Measurements from ENCODE around the gene KXD1.
A peak's percentile ranks its signal among the peaks of the same experiment; 100 is the strongest.
"Not testable (repeated sequence)": the region's sequence is repeated elsewhere in the genome, so short reads cannot be mapped to it uniquely, and the experiment has no call there.

Gene KXD1

DNA sequence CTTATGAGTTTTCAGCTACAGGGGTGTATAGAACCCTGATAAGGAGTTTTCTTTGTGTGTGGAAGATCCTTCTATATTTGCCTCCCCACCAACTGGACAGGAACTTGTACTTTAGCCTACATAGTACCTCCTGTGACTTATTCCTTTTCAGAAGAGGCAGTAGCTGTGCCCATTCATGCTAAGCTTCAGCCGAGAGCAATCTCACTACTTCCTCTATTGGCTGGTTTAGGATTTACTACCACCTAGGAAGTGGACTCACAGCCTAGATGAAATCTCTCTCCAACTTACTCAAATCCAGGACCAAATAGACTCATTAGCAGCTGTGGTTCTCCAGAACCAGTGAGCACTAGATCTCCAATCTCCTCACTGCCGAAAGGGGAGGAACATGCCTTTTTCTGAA lies 28.6 kb downstream of the KXD1 start:
- DNase-seq = peak; percentile 79 to 82

GRCh38 chr19:18587561-18587960 lies 29.9 kb downstream of the KXD1 start:
- DNase-seq = no peak

- DNase-seq = peak in 1 of 2 donors; percentile 12
Measured at GRCh38 chr19:18587962-18588610, 30.4 kb downstream of the KXD1 start.

DNA sequence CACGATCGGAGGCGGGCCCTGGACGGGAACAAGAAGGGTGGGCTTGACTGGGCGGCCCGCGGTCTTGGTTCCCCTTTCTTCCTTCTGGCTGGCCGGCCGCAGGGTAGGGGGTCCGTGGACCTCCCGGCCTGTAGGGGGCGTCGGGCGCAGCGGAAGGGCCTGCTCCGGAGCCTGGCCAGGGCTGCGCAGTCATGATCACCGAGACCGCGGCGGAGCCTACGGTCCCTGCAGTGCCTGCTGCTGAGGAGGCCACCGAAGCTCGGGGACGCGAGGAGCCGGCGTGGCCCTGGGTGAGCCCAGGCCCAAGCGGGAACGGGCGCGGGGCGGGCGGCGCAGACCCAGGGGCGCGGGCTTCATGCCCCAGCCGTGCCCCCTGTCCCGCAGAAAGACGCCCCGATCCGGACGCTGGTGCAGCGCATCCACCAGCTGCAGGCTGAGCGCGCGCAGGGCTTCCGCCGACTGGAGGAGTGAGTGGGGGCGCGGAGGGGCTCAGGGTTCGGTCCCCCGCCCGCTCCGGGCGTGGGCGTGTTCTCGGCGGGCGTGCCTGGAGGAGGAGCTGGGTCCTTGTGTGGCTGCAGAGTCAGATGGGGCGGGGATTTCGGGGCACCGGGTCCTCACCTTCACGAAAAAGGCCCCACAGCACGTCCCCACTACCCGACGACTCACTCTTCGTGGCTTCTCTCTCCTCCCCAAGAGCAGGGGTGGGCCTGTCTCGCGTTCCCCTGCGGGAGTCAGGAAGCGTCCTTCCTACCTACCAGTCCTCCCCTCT lies 31.1 kb downstream of the KXD1 start, which contains the start of gene REX1BD:
TSS of gene REX1BD (plus strand) at position 188 of the 769 bp plus-strand sequence. CDS start at position 192, 4 bp downstream.
- peak; percentile 90 to 94 for DNase-seq

DNA sequence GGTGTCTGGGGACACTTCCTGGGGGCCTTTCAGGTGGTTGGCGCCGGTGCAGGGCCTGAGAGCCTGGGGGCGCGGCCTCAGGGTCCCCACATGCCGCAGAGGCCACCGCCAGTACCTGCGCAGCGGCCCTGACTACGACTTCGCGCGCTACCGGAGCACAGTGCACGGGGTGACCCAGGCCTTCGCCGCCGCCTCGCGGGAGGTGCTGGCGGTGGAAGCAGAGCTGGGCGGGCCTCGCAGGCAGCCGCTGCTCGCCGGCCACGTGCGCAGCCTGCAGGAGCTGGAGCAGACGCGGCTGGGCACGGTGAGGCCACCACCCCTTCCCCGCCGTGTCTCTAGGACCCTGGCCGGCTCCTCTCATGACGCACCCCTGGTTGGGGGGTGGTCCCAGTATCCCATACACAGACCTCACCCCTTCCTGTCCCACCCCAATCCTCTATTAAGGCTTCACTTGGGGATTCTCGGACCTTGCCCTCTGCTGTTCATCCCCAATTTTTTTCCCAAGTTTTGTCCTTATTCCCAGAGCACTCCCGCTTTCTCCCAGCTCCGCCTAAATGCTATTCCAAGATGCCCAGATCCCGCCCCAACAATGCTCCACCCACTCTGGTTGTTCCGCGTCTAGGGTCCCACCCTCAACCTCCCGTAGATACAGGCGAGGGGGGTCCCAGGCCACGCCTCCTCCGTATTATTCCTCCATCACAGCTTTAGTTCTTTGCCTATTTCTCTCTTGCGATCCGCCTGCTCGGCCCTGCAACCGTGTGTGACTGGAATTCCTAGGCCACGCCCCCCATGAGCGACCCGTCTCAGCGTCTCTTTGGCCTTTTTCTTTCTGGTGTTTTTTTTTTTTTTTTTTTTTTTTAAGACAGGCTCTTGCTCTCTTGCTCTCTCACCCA lies 32.0 kb downstream of the KXD1 start:
- DNase-seq = peak; percentile 43 to 74

- DNase-seq = peak; percentile 15 to 17
Measured at GRCh38 chr19:18590273-18591272, 32.9 kb downstream of the KXD1 start.

DNA sequence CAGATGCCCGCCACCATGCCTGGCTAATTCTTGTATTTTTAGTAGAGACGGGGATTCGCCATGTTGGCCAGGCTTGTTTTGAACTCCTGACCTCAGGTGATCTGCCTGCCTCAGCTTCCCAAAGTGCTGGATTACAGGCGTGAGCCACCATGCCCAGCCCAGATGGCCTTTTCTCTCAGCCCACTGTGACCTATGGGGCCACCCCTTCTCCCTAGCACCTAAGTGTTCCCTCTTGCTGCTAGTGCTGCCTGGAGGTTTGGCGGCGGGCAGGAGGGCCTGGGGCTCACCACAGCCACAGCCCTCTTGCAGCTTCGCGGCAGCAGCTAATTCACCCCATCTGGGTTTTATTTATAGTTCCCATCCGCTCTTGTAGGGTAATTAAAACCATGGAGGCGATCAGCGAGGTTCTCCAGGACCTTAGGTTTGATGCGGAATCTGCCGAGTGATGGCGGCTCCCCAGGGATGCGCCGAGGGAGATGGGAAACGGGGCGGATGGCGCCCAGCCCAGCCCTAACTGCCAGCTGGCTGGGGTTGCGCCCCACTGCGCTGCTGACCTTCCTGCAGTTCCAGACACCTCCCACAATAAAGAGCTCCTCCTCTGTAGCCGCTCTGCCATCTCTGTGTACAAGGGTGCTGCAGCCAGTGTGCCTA lies 34.2 kb downstream of the KXD1 start:
- no peak for DNase-seq

GRCh38 chr19:18592732-18593131 lies 35.1 kb downstream of the KXD1 start:
- DNase-seq = not testable (repeated sequence)

GRCh38 chr19:18593367-18594095 lies 35.9 kb downstream of the KXD1 start:
- DNase-seq = no peak

DNA sequence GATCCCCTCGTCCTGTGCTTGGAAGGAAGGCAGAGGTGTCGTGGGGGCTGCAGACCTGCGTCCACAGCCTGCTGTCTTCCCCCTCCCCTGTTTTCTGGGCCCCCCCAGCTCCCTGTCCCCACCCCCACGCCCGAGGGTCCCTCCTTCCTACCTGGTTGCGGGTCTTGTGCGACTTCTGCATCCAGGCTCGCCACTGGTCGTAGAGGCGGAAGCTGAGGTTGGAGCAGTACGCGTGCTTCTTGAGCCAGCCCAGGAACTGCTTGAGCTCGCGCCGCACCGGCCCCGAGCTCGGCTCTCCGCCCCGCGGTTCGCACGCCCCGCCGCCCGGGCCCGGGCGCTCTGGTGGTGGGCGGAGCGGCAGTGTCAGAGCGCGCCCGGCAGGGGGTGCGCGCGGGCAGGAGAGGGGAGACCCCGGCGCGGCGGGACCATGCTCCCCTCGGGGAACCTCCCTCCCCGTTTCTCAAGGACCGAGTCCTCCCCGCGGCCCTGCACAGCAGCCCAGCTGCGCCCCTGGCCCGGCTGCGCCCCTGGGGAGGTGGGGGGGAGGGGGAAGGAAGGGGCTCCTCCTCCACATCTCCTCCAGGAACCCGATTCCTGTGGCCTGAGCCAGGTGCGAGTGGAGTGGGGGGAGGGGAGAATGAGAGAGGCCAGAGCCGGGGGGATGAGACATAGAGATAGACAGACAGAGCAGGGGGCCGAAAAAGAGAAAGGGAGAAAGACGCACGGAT lies 36.6 kb downstream of the KXD1 start:
- DNase-seq = peak; percentile 65 to 84

DNA sequence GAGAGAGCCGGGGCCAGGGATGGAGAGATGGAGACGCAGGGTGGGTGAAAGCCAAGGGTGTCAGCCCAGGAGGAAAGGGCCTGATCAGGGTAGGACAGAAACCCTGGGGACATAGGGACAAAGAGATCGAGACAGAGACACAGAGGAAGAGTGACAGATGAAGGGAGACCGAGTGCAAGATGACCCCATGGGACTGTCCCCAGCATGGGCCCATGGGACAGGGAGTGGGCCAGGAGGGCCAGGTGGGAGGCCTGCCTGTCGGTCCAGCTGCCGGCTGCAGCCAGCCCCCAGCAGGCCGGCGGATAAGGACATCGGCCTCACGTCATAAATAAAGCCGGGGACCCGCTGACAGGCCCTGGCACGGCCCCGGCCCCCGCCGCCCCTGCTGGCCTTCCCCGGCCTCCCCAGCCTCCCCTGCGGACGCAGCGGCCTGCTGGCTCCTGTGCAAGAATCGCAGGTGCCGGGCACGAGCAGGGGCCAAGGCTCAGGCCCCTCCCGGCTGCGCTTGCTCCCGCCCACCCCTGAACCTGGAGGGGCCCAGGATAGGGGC lies 37.2 kb downstream of the KXD1 start:
- no peak for DNase-seq

DNA sequence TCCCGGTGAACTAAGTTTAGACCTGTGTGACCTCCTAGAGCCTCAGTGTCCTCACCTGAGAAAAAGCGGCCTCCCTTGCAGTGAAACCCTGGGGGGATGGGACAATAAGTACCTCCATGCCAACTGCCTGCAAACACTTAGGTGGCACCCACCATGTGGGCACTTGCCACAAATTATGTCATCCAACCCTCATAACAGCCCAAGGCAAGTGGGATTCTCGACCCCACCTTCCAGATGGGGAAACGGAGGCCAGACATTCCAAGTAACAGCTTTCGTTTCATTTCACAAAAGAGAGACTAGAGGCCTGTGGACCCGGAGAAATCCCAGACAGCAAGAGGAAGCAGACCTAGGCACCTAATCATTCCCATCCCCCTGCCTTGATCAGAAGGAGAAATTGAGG lies 37.8 kb downstream of the KXD1 start:
- DNase-seq = no peak

- peak; percentile 79 to 81 for DNase-seq
Measured at GRCh38 chr19:18596752-18597157, 39.1 kb downstream of the KXD1 start.

GRCh38 chr19:18597809-18598660 lies 40.4 kb downstream of the KXD1 start:
- DNase-seq = no peak

DNA sequence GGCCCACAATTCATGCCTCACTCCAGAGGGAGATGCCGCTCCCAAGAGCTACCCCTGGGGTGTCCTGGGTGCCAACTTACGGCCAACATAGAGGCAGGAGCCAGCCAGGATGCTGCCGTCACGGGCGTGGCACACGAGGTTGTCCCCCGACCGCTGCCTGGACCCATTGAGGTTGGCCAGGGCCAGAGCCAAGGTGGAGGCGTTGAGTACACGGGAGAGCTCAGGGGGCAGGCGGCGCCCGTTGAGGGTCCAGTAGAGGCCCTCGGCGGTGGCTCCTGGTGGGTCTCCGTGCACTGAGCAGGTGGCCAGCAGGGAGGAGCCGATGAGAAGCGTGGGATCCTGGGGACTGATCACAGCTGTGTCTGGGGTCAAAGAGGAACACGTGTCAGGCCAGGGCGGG lies 41.8 kb downstream of the KXD1 start:
- no peak for DNase-seq

GRCh38 chr19:18600692-18601397 lies 43.2 kb downstream of the KXD1 start:
- not testable (repeated sequence) for DNase-seq

GRCh38 chr19:18601875-18602274 lies 44.2 kb downstream of the KXD1 start:
- no peak for DNase-seq

All from inflammatory macrophage (primary cell).